GM12874 (cell line): ENCODE measurements around the gene DHRS12.

Source experiments
- TF ChIP-seq, protein P1 (sequence below): IDR thresholded peaks from 2 replicates; pipeline ENCODE4 v1.5.1; 2011; ENCODE audit warnings: low read depth, mild to moderate bottlenecking, control low read depth, low read length, moderate library complexity; ENCODE audit not compliant: insufficient read depth

The DHRS12 gene

DNA sequence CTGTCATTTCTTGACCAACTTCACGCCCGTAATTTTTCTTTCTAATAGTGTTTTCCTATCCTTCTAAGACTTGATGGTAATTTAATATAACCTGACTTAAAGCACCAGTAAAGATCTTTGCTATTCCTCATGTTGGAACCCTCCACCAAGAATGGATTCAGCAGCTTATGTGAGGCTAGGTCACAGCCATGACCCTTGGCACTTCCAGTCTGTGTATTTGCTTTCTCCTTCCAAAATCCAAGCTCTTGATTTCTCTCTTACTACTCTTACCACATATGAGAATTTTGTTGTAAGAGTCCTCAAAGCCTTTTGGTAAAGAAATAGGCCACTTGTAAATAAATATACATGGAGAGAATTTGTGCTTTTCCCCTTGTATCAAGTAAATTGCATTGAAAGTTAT is 61.4 kb downstream of the DHRS12 start:
- TF ChIP-seq, protein P1, sequence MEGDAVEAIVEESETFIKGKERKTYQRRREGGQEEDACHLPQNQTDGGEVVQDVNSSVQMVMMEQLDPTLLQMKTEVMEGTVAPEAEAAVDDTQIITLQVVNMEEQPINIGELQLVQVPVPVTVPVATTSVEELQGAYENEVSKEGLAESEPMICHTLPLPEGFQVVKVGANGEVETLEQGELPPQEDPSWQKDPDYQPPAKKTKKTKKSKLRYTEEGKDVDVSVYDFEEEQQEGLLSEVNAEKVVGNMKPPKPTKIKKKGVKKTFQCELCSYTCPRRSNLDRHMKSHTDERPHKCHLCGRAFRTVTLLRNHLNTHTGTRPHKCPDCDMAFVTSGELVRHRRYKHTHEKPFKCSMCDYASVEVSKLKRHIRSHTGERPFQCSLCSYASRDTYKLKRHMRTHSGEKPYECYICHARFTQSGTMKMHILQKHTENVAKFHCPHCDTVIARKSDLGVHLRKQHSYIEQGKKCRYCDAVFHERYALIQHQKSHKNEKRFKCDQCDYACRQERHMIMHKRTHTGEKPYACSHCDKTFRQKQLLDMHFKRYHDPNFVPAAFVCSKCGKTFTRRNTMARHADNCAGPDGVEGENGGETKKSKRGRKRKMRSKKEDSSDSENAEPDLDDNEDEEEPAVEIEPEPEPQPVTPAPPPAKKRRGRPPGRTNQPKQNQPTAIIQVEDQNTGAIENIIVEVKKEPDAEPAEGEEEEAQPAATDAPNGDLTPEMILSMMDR: no peak

DNA sequence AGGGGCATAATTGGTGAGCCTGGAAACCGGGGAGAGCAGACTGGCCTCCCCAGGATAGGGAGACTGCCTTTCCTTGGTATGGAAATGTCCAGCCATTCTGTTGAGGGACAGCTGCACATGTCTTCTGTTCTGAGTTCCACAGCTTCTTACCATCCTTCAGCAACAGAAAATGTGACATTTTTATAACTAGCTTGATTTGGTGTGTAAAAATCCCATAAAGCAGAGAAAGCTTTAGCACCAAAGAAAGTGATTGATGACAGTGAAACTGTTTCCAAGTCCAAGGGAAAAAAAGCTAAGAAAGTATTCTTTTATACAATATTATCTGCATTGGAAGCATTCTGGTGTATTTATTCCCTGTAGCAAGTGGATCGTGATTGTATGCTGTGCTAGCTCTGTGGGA is 61.9 kb downstream of the DHRS12 start:
- TF ChIP-seq, protein P1: no peak

GRCh38 chr13:51740698-51741097 is 63.3 kb downstream of the DHRS12 start:
- TF ChIP-seq, protein P1: no peak

DNA sequence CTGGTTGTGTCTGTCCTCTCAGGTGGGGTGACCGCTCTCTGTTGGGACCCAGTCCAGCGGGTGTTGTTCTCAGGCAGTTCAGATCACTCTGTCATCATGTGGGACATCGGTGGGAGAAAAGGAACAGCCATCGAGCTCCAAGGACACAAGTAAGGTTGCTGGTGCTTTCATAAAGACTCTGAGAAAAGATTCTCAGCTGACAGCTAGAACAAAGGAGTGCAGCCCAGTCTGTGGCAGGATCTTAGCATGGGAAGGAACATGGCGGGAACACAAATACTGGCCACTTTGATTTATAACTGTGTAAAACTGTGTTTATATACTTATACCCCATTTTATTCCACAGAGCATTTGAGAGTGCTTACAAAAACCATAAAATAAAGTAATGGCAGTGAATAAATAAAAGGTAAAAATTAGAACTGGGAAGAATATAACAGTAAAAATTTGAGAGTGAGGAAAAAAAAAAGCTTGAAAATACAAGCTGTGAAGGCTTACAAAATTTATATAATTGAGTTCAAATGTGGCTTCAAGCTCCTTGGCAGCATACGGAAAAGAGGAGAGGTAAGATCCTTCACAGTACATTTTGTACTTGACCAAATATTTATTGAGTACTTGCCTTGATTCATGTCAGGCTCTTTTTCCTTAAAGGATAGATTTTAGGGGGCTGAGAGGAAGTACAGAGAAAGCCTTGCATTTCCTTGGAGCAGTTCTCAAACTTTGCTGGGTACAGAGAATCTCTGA is 64.8 kb downstream of the DHRS12 start:
- TF ChIP-seq, protein P1: no peak

DNA sequence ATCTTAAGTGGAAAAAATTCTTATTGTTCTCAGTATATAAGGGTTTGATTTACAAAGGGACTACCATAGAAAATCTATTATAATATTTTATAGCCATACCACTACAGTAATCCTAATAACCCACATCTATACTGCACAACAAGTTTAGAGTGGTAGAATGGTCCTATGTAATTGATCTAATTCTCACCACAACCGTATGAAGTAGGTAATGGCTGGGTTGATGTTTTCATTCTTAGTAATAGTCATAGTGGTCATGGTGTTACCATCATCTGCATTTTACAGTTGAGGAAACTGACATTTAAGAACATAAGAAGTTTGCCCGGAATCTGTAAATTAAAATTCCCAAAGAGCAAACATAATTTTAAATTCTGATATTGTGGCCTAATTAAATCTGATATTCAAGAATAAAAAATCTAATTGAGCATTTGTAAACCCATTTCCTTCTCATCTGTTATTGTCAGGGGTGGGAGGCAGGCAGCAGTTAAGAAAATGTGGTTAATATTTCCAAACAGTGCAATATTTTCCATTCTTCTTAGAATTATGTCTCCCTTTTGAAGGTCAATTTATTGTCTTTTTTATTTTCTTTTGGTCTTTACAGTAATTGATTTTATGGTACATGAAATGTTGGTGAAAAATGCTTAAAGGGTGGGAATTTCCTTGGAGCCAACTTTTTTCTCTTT is 65.6 kb downstream of the DHRS12 start:
- TF ChIP-seq, protein P1: no peak

DNA sequence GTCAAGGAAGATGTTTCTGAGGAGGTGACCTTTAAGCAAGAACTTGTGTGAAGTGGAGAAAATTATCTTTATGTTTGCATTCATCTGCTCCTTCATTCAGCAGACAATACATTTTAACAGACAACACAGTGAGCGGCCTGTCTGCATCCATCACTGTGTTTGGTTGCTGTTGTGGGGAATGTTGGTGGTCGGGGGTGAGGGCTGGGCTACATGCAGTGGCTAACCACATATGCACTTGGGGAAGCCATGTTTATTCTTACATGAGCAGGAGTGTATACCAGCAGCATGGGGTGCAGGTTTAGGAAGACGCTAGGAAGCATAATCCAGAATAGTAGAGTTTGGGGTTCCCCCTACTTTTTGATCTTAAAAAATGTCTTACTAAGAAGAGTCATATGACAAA is 66.4 kb downstream of the DHRS12 start:
- TF ChIP-seq, protein P1: no peak

- TF ChIP-seq, protein P1: no peak
These were observed 69.2 kb downstream of the DHRS12 start for GRCh38 chr13:51734786-51735185.
